Measurements from ENCODE around the gene KCNH5.

DNA sequence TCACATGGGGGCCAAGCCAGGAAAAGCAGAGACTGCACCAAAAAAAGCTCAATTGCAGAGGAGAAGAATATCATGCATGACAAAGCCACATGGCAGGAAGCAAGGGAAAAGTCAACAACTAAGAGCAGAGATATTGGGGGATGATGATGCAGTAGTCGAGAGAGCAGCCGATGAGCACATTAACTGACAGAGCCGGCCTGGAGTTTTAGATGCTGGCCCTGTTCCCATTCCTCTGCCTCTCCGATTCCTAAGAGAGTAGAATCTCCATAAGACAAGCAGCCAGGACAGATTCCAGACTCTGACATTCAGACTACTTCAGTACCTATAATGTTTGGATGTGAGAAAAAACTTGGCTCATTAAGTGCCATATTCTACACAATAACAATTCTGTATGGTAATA lies 155.9 kb downstream of the KCNH5 start:
- TF ChIP-seq, protein P1, sequence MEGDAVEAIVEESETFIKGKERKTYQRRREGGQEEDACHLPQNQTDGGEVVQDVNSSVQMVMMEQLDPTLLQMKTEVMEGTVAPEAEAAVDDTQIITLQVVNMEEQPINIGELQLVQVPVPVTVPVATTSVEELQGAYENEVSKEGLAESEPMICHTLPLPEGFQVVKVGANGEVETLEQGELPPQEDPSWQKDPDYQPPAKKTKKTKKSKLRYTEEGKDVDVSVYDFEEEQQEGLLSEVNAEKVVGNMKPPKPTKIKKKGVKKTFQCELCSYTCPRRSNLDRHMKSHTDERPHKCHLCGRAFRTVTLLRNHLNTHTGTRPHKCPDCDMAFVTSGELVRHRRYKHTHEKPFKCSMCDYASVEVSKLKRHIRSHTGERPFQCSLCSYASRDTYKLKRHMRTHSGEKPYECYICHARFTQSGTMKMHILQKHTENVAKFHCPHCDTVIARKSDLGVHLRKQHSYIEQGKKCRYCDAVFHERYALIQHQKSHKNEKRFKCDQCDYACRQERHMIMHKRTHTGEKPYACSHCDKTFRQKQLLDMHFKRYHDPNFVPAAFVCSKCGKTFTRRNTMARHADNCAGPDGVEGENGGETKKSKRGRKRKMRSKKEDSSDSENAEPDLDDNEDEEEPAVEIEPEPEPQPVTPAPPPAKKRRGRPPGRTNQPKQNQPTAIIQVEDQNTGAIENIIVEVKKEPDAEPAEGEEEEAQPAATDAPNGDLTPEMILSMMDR (IDR thresholded peaks at IDR 0.05; ENCODE audit: low read depth, low read length) = no peak
- TF ChIP-seq POLR2A (IDR thresholded peaks at IDR 0.05; ENCODE audit: extremely low read depth, insufficient read length) = no peak
